Measurements from ENCODE around the gene TMEM248.
"Not testable (repeated sequence)": the region's sequence is repeated elsewhere in the genome, so short reads cannot be mapped to it uniquely, and the experiment has no call there.

DNA sequence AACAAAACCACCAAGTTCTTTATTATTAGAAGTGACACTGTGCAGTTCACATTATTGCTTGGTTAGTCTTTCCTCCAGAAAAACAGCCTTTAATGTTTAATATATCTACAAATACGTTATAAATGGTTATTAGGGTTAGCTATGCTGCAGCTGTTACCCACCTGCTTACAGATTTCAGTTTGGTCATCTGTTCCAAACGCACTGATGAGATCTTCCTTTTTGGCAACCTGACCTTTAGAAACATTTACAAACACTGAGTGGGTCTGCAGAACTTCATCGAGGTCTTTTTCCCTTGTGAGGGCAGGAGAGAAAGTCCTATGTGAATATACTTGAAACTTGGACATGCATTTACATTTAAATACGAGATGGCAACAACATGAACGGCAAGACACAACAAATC lies 73.0 kb downstream of the TMEM248 start:
- not testable (repeated sequence) for TF ChIP-seq CTCF (IDR thresholded peaks at IDR 0.05; ENCODE audit: poor library complexity, severe bottlenecking); POLR2AphosphoS5 (IDR thresholded peaks at IDR 0.05); MXI1 (conservative IDR thresholded peaks at IDR 0.05; ENCODE audit: poor library complexity, severe bottlenecking); EZH2 (IDR thresholded peaks at IDR 0.05; ENCODE audit: borderline replicate concordance, insufficient read depth, low read length, poor library complexity, severe bottlenecking)
